ENCODE results near the gene DIS3L2.
"Not testable (repeated sequence)": the region's sequence is repeated elsewhere in the genome, so short reads cannot be mapped to it uniquely, and the experiment has no call there.

DIS3L2 gene

DNA sequence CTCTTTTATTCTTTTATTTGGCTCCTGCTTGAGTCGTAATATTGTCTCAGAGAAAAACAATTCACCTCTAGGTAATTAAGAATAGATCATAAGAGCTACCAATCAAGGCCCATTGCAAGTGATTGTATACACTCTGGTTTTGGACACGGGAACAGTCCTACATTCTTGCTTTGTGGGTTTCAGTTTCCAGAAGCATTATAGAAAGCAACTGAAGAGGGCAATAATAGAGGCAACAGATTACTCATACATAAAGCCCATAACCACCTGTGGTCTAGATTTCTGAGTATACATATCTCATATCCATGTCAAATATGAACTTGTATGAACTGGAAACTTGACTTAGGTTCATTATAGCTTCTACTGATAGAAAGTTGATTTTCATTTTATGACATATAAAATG, 65.4 kb downstream of the DIS3L2 start:
- Histone ChIP-seq H3K9ac (ENCODE audit: low read length in 5 of 5) (no peak overlapping the region), H3K27ac (ENCODE audit: low read depth, low read length) (no peak overlapping the region), H3K27me3 (ENCODE audit: control insufficient read depth in 5 of 5, insufficient read depth in 4 of 5, low read length in 5 of 5) (no peaks in the 10 kb centered on the region), H3K36me3 (ENCODE audit: control insufficient read depth in 5 of 5, insufficient read depth in 5 of 5, low read length in 5 of 5) (peaks cover 13 to 43% (median 27%) of the 10 kb centered on the region in 5 donors), H3K4me3 (ENCODE audit: low read depth in 1 of 5, low read length in 5 of 5) (no peak overlapping the region), H3K9me3 (ENCODE audit: control insufficient read depth in 5 of 5, low read length in 5 of 5) (no peaks in the 10 kb centered on the region), H3K4me1 (ENCODE audit: control insufficient read depth in 5 of 5, insufficient read depth in 5 of 5, low read length in 5 of 5) (peaks cover 4 to 8% (median 6%) of the 10 kb centered on the region in 5 donors)

- Histone ChIP-seq H3K9ac (ENCODE audit: low read length in 5 of 5) (no peak overlapping the region), H3K27me3 (ENCODE audit: control insufficient read depth in 5 of 5, insufficient read depth in 4 of 5, low read length in 5 of 5) (no peaks in the 10 kb centered on the region), H3K9me3 (ENCODE audit: control insufficient read depth in 5 of 5, low read length in 5 of 5) (no peaks in the 10 kb centered on the region), H3K4me3 (ENCODE audit: low read depth in 1 of 5, low read length in 5 of 5) (no peak overlapping the region), H3K36me3 (ENCODE audit: control insufficient read depth in 5 of 5, insufficient read depth in 5 of 5, low read length in 5 of 5) (peaks cover 10 to 38% (median 23%) of the 10 kb centered on the region in 5 donors), H3K27ac (ENCODE audit: low read depth, low read length) (no peak overlapping the region), H3K4me1 (ENCODE audit: control insufficient read depth in 5 of 5, insufficient read depth in 5 of 5, low read length in 5 of 5) (peaks cover 4 to 8% (median 6%) of the 10 kb centered on the region in 5 donors)
Measured at GRCh38 chr2:232027530-232027929, 66.0 kb downstream of the DIS3L2 start.

DNA sequence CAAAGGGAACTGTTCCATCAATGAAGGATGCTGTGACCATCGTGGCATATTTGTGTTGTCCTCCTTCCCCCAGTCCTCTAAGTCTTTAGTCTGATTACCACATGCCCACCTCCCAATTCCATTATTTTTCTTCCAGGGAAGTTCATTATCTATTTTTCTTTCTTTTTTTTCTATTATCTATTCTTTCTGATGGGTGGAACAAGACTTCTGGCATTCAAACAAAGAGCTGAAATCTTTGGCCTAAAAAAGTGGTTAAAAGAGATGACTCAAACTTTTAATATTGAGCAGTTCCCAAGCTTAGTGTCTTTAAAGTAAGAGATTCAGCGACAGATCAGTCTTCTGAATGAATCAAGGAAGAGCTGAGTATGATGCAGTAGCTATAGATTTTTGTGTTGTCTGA, 66.6 kb downstream of the DIS3L2 start:
- Histone ChIP-seq H3K4me3 (ENCODE audit: low read depth in 1 of 5, low read length in 5 of 5) (no peak overlapping the region), H3K36me3 (ENCODE audit: control insufficient read depth in 5 of 5, insufficient read depth in 5 of 5, low read length in 5 of 5) (peaks cover 6 to 33% (median 20%) of the 10 kb centered on the region in 5 donors), H3K27me3 (ENCODE audit: control insufficient read depth in 5 of 5, insufficient read depth in 4 of 5, low read length in 5 of 5) (no peaks in the 10 kb centered on the region), H3K27ac (ENCODE audit: low read depth, low read length) (no peak overlapping the region), H3K9ac (ENCODE audit: low read length in 5 of 5) (peak overlapping the region in 1 of 5 donors; percentile 11), H3K4me1 (ENCODE audit: control insufficient read depth in 5 of 5, insufficient read depth in 5 of 5, low read length in 5 of 5) (peaks cover 4 to 8% (median 6%) of the 10 kb centered on the region in 5 donors), H3K9me3 (ENCODE audit: control insufficient read depth in 5 of 5, low read length in 5 of 5) (no peaks in the 10 kb centered on the region)

GRCh38 chr2:232028631-232029030, 67.1 kb downstream of the DIS3L2 start:
- peak overlapping the region in 1 of 5 donors; percentile 11 for H3K9ac ChIP-seq (ENCODE audit: low read length in 5 of 5)
- no peaks in the 10 kb centered on the region for H3K9me3 ChIP-seq (ENCODE audit: control insufficient read depth in 5 of 5, low read length in 5 of 5)
- no peak overlapping the region for H3K27ac ChIP-seq (ENCODE audit: low read depth, low read length)
- no peak overlapping the region for H3K4me3 ChIP-seq (ENCODE audit: low read depth in 1 of 5, low read length in 5 of 5)
- peaks cover 4 to 8% (median 6%) of the 10 kb centered on the region in 5 donors for H3K4me1 ChIP-seq (ENCODE audit: control insufficient read depth in 5 of 5, insufficient read depth in 5 of 5, low read length in 5 of 5)
- no peaks in the 10 kb centered on the region for H3K27me3 ChIP-seq (ENCODE audit: control insufficient read depth in 5 of 5, insufficient read depth in 4 of 5, low read length in 5 of 5)
- peaks cover 6 to 28% (median 16%) of the 10 kb centered on the region in 5 donors for H3K36me3 ChIP-seq (ENCODE audit: control insufficient read depth in 5 of 5, insufficient read depth in 5 of 5, low read length in 5 of 5)

DNA sequence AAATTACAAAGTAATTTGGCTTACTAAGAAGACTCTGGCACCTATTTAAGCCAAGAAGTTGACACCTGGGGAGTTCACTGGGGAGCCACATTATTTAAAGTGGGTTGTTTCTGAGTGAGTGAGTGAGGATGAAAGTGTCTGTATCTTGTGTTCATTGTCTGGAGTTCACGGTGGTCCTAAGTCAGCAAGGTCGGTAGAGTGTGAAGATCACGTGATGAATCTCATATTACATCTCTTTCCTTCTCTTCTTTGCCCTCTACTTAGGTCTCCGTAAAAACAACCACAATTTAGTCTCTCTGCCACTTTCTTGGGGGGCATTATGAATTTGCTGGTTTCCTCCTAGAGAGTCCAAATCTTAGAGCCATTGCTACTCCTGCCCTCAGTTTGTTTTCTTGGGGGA, 67.8 kb downstream of the DIS3L2 start:
- Histone ChIP-seq H3K4me3 (ENCODE audit: low read depth in 1 of 5, low read length in 5 of 5) (no peak overlapping the region), H3K36me3 (ENCODE audit: control insufficient read depth in 5 of 5, insufficient read depth in 5 of 5, low read length in 5 of 5) (peaks cover 6 to 24% (median 12%) of the 10 kb centered on the region in 5 donors), H3K9ac (ENCODE audit: low read length in 5 of 5) (no peak overlapping the region), H3K9me3 (ENCODE audit: control insufficient read depth in 5 of 5, low read length in 5 of 5) (no peaks in the 10 kb centered on the region), H3K4me1 (ENCODE audit: control insufficient read depth in 5 of 5, insufficient read depth in 5 of 5, low read length in 5 of 5) (peaks cover 4 to 8% (median 6%) of the 10 kb centered on the region in 5 donors), H3K27ac (ENCODE audit: low read depth, low read length) (no peak overlapping the region), H3K27me3 (ENCODE audit: control insufficient read depth in 5 of 5, insufficient read depth in 4 of 5, low read length in 5 of 5) (no peaks in the 10 kb centered on the region)

- Histone ChIP-seq H3K4me1 (ENCODE audit: control insufficient read depth in 5 of 5, insufficient read depth in 5 of 5, low read length in 5 of 5) (peaks cover 4 to 8% (median 6%) of the 10 kb centered on the region in 5 donors), H3K9ac (ENCODE audit: low read length in 5 of 5) (no peak overlapping the region), H3K36me3 (ENCODE audit: control insufficient read depth in 5 of 5, insufficient read depth in 5 of 5, low read length in 5 of 5) (peaks cover 6 to 18% (median 8%) of the 10 kb centered on the region in 5 donors), H3K9me3 (ENCODE audit: control insufficient read depth in 5 of 5, low read length in 5 of 5) (no peaks in the 10 kb centered on the region), H3K27me3 (ENCODE audit: control insufficient read depth in 5 of 5, insufficient read depth in 4 of 5, low read length in 5 of 5) (no peaks in the 10 kb centered on the region), H3K27ac (ENCODE audit: low read depth, low read length) (no peak overlapping the region), H3K4me3 (ENCODE audit: low read depth in 1 of 5, low read length in 5 of 5) (no peak overlapping the region)
Measured at GRCh38 chr2:232030229-232030628, 68.7 kb downstream of the DIS3L2 start.

DNA sequence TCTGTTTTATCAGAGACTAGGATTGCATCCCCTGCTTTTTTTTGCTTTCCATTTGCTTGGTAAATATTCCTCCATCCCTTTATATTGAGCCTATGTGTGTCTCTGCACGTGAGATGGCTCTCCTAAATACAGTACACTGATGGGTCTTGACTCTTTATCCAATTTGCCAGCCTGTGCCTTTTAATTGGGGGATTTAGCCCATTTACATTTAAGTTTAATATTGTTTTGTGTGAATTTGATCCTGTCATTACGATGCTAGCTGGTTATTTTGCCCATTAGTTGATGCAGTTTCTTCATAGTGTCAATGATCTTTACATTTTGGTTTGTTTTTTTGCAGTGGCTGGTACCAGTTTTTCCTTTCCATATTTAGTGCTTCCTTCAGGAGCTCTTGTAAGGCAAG, 73.8 kb downstream of the DIS3L2 start:
- H3K4me1 ChIP-seq (ENCODE audit: control insufficient read depth in 5 of 5, insufficient read depth in 5 of 5, low read length in 5 of 5); H3K27ac ChIP-seq (ENCODE audit: low read depth, low read length); H3K9ac ChIP-seq (ENCODE audit: low read length in 5 of 5); H3K9me3 ChIP-seq (ENCODE audit: control insufficient read depth in 5 of 5, low read length in 5 of 5); H3K27me3 ChIP-seq (ENCODE audit: control insufficient read depth in 5 of 5, insufficient read depth in 4 of 5, low read length in 5 of 5); H3K36me3 ChIP-seq (ENCODE audit: control insufficient read depth in 5 of 5, insufficient read depth in 5 of 5, low read length in 5 of 5); H3K4me3 ChIP-seq (ENCODE audit: low read depth in 1 of 5, low read length in 5 of 5): not testable (repeated sequence)

DNA sequence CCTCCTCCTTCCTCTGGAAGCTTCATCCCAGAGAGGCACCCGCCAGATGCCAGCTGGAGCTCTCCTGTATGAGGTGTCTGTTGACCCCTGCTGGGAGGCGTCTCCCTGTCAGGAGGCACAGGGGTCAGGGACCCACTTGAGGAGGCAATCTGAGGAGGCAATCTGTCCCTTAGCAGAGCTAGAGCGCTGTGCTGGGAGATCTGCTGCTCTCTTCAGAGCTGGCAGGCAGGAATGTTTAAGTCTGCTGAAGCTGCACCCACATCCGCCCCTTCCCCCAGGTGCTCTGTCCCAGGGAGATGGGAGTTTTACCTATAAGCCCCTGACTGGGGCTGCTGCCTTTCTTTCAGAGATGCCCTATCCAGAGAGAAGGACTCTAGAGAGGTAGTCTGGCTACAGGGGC, 75.4 kb downstream of the DIS3L2 start:
- not testable (repeated sequence) for H3K27me3 ChIP-seq (ENCODE audit: control insufficient read depth in 5 of 5, insufficient read depth in 4 of 5, low read length in 5 of 5); H3K9me3 ChIP-seq (ENCODE audit: control insufficient read depth in 5 of 5, low read length in 5 of 5); H3K4me3 ChIP-seq (ENCODE audit: low read depth in 1 of 5, low read length in 5 of 5); H3K27ac ChIP-seq (ENCODE audit: low read depth, low read length); H3K9ac ChIP-seq (ENCODE audit: low read length in 5 of 5); H3K36me3 ChIP-seq (ENCODE audit: control insufficient read depth in 5 of 5, insufficient read depth in 5 of 5, low read length in 5 of 5); H3K4me1 ChIP-seq (ENCODE audit: control insufficient read depth in 5 of 5, insufficient read depth in 5 of 5, low read length in 5 of 5)

GRCh38 chr2:232038251-232038880, 76.9 kb downstream of the DIS3L2 start:
- no peaks in the 10 kb centered on the region for H3K9me3 ChIP-seq (ENCODE audit: control insufficient read depth in 5 of 5, low read length in 5 of 5)
- no peak overlapping the region for H3K27ac ChIP-seq (ENCODE audit: low read depth, low read length)
- peaks cover 0 to 7% (median 0%) of the 10 kb centered on the region in 5 donors for H3K36me3 ChIP-seq (ENCODE audit: control insufficient read depth in 5 of 5, insufficient read depth in 5 of 5, low read length in 5 of 5)
- no peak overlapping the region for H3K4me3 ChIP-seq (ENCODE audit: low read depth in 1 of 5, low read length in 5 of 5)
- H3K4me1 ChIP-seq (ENCODE audit: control insufficient read depth in 5 of 5, insufficient read depth in 5 of 5, low read length in 5 of 5) = no peaks in the 10 kb centered on the region
- H3K27me3 ChIP-seq (ENCODE audit: control insufficient read depth in 5 of 5, insufficient read depth in 4 of 5, low read length in 5 of 5) = no peaks in the 10 kb centered on the region
- no peak overlapping the region for H3K9ac ChIP-seq (ENCODE audit: low read length in 5 of 5)

DNA sequence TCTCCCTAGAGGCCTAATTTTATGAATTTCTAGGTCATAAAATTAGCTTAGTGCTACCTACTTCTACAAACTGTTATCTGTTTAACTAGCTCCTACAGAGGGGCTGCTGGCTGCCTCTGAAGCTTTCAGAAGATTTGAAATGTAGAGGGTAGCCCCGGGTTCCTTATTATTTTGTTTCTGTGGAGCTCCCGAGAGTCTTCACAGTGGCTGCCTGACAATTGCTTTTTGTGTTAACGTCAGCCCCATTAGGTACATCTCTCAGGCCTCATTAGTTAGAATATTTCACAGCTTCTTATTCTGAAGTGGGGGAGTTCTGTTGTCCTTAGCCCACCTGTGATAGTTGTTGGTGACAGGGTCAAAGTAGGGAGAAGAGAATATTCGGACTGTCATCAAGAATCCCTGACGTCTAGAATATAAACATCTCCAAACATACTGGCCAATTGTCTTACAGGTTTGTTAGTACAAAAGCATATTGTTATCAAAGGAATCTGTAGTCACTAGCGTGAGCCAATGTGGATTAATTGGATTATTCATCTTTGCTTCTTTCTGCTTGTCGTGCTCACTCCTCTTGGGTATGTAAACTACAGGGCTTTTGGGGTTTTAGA, 77.5 kb downstream of the DIS3L2 start:
- no peak overlapping the region for H3K27ac ChIP-seq (ENCODE audit: low read depth, low read length)
- no peaks in the 10 kb centered on the region for H3K4me1 ChIP-seq (ENCODE audit: control insufficient read depth in 5 of 5, insufficient read depth in 5 of 5, low read length in 5 of 5)
- H3K27me3 ChIP-seq (ENCODE audit: control insufficient read depth in 5 of 5, insufficient read depth in 4 of 5, low read length in 5 of 5) = no peaks in the 10 kb centered on the region
- H3K9ac ChIP-seq (ENCODE audit: low read length in 5 of 5) = no peak overlapping the region
- H3K4me3 ChIP-seq (ENCODE audit: low read depth in 1 of 5, low read length in 5 of 5) = no peak overlapping the region
- H3K9me3 ChIP-seq (ENCODE audit: control insufficient read depth in 5 of 5, low read length in 5 of 5) = no peaks in the 10 kb centered on the region
- peaks cover 0 to 8% (median 0%) of the 10 kb centered on the region in 5 donors for H3K36me3 ChIP-seq (ENCODE audit: control insufficient read depth in 5 of 5, insufficient read depth in 5 of 5, low read length in 5 of 5)

All from subcutaneous abdominal adipose tissue (tissue), 5 donors.